GM20000 (cell line): ENCODE data around the gene TNP1.

Experiments used
- DNase-seq: peaks from one replicate; pipeline ENCODE4 v3.0.0; 2012; ENCODE audit warnings: low spot score
- CTCF ChIP-seq: IDR thresholded peaks from 2 replicates; pipeline ENCODE4 v1.5.1; 2012; ENCODE audit warnings: mild to moderate bottlenecking, control low read depth; ENCODE audit errors: extremely low read depth, missing control alignments

TNP1 gene

DNA sequence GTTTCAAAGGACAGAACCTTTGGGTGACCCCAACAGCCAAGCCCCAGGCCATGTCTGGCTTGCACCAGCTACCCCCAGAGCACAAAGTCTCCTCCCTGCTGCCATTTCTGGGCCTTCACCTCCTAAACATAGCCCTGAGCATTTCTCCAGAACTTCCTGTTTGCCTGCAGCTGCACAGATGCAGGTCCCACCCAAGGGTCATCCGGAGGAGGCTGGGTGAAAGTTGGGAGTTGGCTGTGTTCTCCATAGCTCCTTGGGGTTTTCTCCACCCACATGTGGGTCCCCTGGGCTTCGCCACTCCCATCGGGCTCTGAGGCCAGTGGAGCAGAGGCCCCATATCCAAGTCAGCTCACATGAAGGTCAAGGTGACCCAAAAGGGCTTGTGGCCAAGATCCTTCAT, 4.3 kb downstream of the TNP1 start:
- no peak for TF ChIP-seq CTCF
- no peak for DNase-seq

DNA sequence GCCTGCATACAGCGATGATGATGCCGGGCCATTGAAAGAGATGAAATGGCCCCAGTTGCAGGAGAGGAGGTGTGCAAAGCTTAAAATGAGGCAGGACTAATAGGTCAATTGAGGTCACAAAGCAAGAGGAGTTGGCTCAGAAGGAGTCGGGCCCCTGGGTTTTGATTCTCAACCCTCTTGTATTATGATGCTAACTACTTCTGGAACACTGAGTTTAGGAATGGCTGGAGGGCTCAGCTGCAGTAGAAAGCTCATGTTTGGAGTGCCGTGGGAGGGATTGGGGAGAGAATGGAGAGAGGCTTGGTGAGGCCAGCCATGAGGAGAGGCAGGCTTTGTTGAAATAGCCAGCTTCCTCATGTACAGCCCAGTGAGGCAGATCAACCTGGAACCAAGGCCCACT, 4.8 kb downstream of the TNP1 start:
- DNase-seq, result no peak
- no peak for TF ChIP-seq CTCF

DNA sequence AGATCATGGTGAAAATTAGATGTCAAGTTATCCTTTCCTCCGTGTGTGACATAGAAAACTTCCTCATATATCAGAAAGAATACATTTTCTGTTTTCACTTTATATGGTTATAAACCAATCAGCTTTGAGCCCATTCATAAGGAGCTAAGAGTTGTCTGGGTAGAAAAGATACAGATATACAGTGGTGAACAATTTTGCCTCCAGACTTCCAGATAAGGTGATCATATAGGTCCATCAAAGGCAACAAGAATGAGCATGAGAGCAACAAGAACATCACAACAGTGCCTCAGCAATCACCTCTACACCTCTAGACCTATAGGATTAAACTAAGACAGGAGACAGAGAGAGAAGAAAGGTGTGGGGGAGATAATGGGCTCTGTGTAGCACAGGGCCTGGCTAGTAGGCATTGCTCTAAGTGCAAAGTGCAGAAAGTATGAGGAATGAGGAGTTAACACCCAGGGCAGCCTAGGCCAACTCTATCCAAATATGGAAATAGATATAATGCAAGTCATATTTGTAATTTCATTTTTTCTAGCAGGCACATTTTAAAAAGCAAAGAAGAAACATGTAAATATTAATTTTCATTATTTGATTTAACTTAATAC, 8.3 kb downstream of the TNP1 start:
- no peak for TF ChIP-seq CTCF
- no peak for DNase-seq

- no peak for TF ChIP-seq CTCF
These were observed 9.1 kb downstream of the TNP1 start for GRCh38 chr2:216850665-216851322.

GRCh38 chr2:216849987-216850386, 9.9 kb downstream of the TNP1 start:
- no peak for TF ChIP-seq CTCF
- DNase-seq, result no peak

More at GRCh38 chr2:216850665-216851322, 9.1 kb downstream of the TNP1 start:
- DNase-seq, result no peak

DNA sequence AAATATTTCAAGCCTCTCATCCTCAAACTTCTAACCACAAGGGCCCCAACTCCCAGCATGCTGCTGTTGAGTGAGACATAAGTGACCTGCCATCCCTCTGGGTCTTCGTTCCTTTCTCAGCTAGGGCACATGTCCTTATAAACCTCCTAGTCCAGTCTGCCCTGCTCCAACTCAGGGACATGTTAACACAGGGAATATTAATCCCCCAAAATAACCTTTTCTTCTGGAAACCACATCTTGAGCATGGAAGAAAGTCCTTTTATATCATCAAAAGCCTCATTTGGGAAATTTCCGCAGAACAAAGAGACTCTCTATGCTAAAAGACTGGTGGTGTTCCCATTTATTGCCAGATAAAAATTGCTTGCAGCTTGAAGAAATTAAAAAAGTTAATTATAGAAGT, 14.4 kb downstream of the TNP1 start:
- TF ChIP-seq CTCF, result no peak
- DNase-seq, result no peak

DNA sequence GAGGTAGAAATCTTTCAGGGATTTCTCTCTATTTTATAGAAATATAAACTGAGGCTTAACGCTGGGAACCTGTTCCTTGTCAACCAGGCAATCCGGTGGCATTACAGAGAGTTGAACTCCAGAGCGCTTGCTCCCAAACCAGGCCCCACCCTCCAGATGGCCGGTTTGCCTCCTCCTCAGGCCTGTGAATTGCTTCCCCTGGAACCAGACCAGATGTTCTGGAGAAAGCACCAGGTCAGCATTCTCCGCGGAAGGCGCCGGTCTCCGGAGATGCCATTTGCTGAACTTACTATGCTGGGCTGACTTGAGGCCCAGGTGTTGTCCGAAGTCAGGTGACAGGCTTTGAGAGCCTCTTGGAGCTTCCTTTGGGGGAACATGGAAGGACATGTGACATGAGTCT, 17.2 kb downstream of the TNP1 start:
- TF ChIP-seq CTCF, result no peak

More for the DNA sequence above, 17.2 kb downstream of the TNP1 start:
- no peak for DNase-seq
